A673 (cell line): ENCODE measurements around the gene PFKFB3. TPM values are rescaled to one million over a fixed set of nuclear protein-coding genes. Genes with fewer than 3 reads are reported as not detected.

Source experiments
- BruUV-seq: library from RNA; stranded (reverse); fragments of 400-500 nt; replicated peaks from 2 replicates; lab custom pipeline; 2021; lab: Mats Ljungman, UMichigan
- CTCF ChIA-PET: fragments of 300-600 bp; sonication (Branson Sonifier 250); formaldehyde crosslinking; loops from one replicate; lab custom pipeline; 2022; ENCODE audit warnings: antibody characterized with exemption; lab: Charles Lee
- POLR2A ChIA-PET: fragments of 300-600 bp; sonication (Branson Sonifier 250); formaldehyde crosslinking; loops from one replicate; lab custom pipeline; 2022; ENCODE audit warnings: antibody characterized with exemption; ENCODE audit not compliant: low non-redundant PET; lab: Charles Lee
- DNase-seq: peaks from one replicate; pipeline ENCODE4 v3.0.0-alpha.2; 2015; ENCODE audit warnings: low spot score
- H3K27ac ChIP-seq: fragments of 200-600 bp; sonication (generic); 2 replicates; pipeline ENCODE4 v1.5.1; 2016; ENCODE audit warnings: mixed run types, low read depth, mild to moderate bottlenecking, mixed read lengths, antibody characterized with exemption, low read length; ENCODE audit not compliant: poor library complexity, severe bottlenecking
- H3K27me3 ChIP-seq: fragments of 200-600 bp; sonication (generic); replicated peaks from 2 replicates; pipeline ENCODE4 v1.6.1; 2017; ENCODE audit warnings: mixed run types, low read depth, mild to moderate bottlenecking, mixed read lengths, antibody characterized with exemption, low read length; ENCODE audit not compliant: insufficient read depth, poor library complexity
- H3K36me3 ChIP-seq: fragments of 200-600 bp; sonication (generic); 2 replicates; pipeline ENCODE4 v1.6.1; 2016; ENCODE audit warnings: mixed run types, mild to moderate bottlenecking, mixed read lengths, antibody characterized with exemption, low read length; ENCODE audit not compliant: insufficient read depth, poor library complexity, severe bottlenecking
- H3K4me1 ChIP-seq: fragments of 200-600 bp; sonication (generic); 2 replicates; pipeline ENCODE4 v1.6.1; 2017; ENCODE audit warnings: mixed run types, mild to moderate bottlenecking, mixed read lengths, antibody characterized with exemption, low read length; ENCODE audit not compliant: insufficient read depth, poor library complexity, severe bottlenecking
- H3K4me3 ChIP-seq: fragments of 200-600 bp; sonication (generic); 2 replicates; pipeline ENCODE4 v1.5.1; 2016; ENCODE audit warnings: low read depth, mixed run types, mild to moderate bottlenecking, mixed read lengths, low read length; ENCODE audit not compliant: poor library complexity, severe bottlenecking
- H3K9me3 ChIP-seq: fragments of 200-600 bp; sonication (generic); 2 replicates; pipeline ENCODE4 v1.6.1; 2016; ENCODE audit warnings: mixed run types, low read depth, mild to moderate bottlenecking, mixed read lengths, antibody characterized with exemption, low read length; ENCODE audit not compliant: poor library complexity, severe bottlenecking
- CTCF ChIP-seq: fragments of 300-800, 200-600 bp; sonication (generic); conservative IDR thresholded peaks from 2 replicates; pipeline ENCODE4 v1.5.1; 2017; ENCODE audit warnings: low read depth, mild to moderate bottlenecking, antibody characterized with exemption, low read length, moderate library complexity, mixed read lengths
- EZH2 ChIP-seq: fragments of 200-600 bp; sonication (generic); IDR thresholded peaks from 2 replicates; pipeline ENCODE4 v1.6.1; 2017; ENCODE audit warnings: borderline replicate concordance, low read depth, mild to moderate bottlenecking, mixed read lengths, antibody characterized with exemption, low read length; ENCODE audit not compliant: poor library complexity, severe bottlenecking
- intact Hi-C: fragments of 100-400 bp; cut with micrococcal nuclease; formaldehyde crosslinking; loops from one replicate; pipeline ENCODE4 v1.10.0; 2022; ENCODE audit not compliant: unreplicated experiment
- total RNA-seq: library from RNA; stranded (reverse); gene quantifications from 2 replicates; pipeline ENCODE4 v1.2.3, GENCODE V29; 2021

The PFKFB3 gene
- total RNA-seq, 1 experiment from 2014 or later = 53.0 TPM

- no peak for TF ChIP-seq CTCF
- TF ChIP-seq EZH2 = no peak
- ChIA-PET CTCF (interaction anchor here (0.5 kb wide), 1 partner anchor 80 kb away, joined by 3 read pairs; no protein-coding TSS in a partner anchor), POLR2A (interaction anchor here (0.6 to 0.7 kb wide), 2 partner anchors 14 to 33 kb away, joined by 4 to 26 read pairs; no protein-coding TSS in a partner anchor)
- Histone ChIP-seq H3K27me3 (no peaks in the 10 kb centered on the region), H3K9me3 (no peaks in the 10 kb centered on the region), H3K36me3 (no peaks in the 10 kb centered on the region), H3K4me3 (no peak overlapping the region), H3K4me1 (peaks cover 12% of the 10 kb centered on the region), H3K27ac (no peak overlapping the region)
- no peak for DNase-seq
- intact Hi-C loops = no loop called here
- no TSS peak for BruUV-seq
Measured at GRCh38 chr10:6199131-6199733, 3.5 kb upstream of the PFKFB3 start.

GRCh38 chr10:6200440-6200733 lies 2.3 kb upstream of the PFKFB3 start:
- no TSS peak for BruUV-seq
- intact Hi-C loops = loop anchor here (5.0 to 10.0 kb wide), 2 partner anchors 113 to 144 kb away; partner anchors contain the start of gene RBM17
- Histone ChIP-seq H3K27me3 (no peaks in the 10 kb centered on the region), H3K36me3 (no peaks in the 10 kb centered on the region), H3K9me3 (no peaks in the 10 kb centered on the region), H3K27ac (no peak overlapping the region), H3K4me3 (peak overlapping the region; percentile 71), H3K4me1 (peaks cover 24% of the 10 kb centered on the region)
- TF ChIP-seq CTCF (no peak), EZH2 (no peak)
- ChIA-PET POLR2A (no interaction called here), CTCF (interaction anchor here (0.5 kb wide), 1 partner anchor 205 kb away, joined by 3 read pairs; no protein-coding TSS in a partner anchor)
- no peak for DNase-seq

- ChIA-PET CTCF (interaction anchor here (0.5 to 2.2 kb wide), 3 partner anchors 68 to 204 kb away, joined by 3 to 74 read pairs (median 7); no protein-coding TSS in a partner anchor), POLR2A (no interaction called here)
- DNase-seq = peak; percentile 55
- Histone ChIP-seq H3K36me3 (no peaks in the 10 kb centered on the region), H3K4me1 (peaks cover 25% of the 10 kb centered on the region), H3K4me3 (peak overlapping the region; percentile 71), H3K27ac (no peak overlapping the region), H3K27me3 (no peaks in the 10 kb centered on the region), H3K9me3 (no peaks in the 10 kb centered on the region)
- BruUV-seq = no TSS peak
- intact Hi-C loops = loop anchor here (5.0 to 10.0 kb wide), 2 partner anchors 114 to 144 kb away; partner anchors contain the start of gene RBM17
- TF ChIP-seq EZH2 (no peak), CTCF (no peak)
Measured at GRCh38 chr10:6200734-6201515, 1.8 kb upstream of the PFKFB3 start.
